ENCODE data around the gene ETFBKMT. TPM values are rescaled to one million over a fixed set of nuclear protein-coding genes. Genes with fewer than 3 reads are reported as not detected.

ETFBKMT gene
- total and polyA plus RNA-seq, 2 of the 13 experiments (the other 11 are each of a cell fraction or from before 2014, with no cell fraction given) = 0.62 to 0.93 TPM

DNA sequence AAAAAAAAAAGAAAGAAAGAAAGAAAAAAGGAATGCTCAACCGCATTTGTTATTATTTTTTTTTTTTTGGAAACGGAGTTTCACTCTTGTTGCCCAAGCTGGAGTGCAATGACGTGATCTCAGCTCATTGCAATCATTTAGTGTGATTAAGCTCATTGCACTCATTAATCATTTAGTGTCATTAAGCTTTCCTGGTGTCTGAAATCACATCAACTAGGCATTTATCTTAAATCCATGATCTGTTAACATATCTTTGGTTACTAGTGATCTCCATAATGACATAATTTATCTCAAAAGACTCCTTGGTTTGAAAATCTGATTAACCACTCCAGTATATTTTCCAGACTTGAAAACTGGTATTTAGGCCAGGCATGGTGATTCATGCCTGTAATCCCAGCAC is 26.3 kb downstream of the ETFBKMT start (continued):
- TF ChIP-seq, protein P1, sequence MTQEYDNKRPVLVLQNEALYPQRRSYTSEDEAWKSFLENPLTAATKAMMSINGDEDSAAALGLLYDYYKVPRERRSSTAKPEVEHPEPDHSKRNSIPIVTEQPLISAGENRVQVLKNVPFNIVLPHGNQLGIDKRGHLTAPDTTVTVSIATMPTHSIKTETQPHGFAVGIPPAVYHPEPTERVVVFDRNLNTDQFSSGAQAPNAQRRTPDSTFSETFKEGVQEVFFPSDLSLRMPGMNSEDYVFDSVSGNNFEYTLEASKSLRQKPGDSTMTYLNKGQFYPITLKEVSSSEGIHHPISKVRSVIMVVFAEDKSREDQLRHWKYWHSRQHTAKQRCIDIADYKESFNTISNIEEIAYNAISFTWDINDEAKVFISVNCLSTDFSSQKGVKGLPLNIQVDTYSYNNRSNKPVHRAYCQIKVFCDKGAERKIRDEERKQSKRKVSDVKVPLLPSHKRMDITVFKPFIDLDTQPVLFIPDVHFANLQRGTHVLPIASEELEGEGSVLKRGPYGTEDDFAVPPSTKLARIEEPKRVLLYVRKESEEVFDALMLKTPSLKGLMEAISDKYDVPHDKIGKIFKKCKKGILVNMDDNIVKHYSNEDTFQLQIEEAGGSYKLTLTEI (CRISPR knock-in tag; conservative IDR thresholded peaks at IDR 0.05) = no peak
- TF ChIP-seq ZNF468 (CRISPR knock-in tag; IDR thresholded peaks at IDR 0.05) = no peak

DNA sequence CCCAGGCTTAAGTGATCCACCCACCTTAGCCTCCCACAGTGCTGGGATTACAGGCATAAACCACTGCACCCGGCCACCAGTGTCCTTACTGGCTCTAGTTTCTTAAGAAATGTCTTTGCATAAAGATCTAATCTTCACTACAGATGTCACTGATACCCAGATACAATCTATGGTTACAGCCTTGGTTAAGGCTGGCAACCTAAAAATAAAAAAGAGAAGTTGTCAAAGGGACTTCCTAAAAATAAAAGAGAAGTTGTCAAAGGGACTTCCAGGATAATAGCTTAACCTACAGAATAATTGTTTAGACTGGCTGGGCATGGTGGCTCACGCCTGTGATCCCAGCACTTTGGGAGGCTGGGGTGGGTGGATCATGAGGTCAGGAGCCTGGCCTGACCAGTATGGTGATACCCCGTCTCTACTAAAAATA is 27.6 kb downstream of the ETFBKMT start:
- Histone ChIP-seq H3K9ac (ENCODE audit: insufficient read depth, low read depth, low read length) (no peak overlapping the region), H3K79me2 (ENCODE audit: insufficient read depth, low read length) (no peaks in the 10 kb centered on the region), H3K27me3 (ENCODE audit: control insufficient read depth in 1 of 2, insufficient read depth in 2 of 2, low read length in 2 of 2) (no peaks in the 10 kb centered on the region), H3K9me3 (ENCODE audit: low read length) (no peaks in the 10 kb centered on the region; the same call in 1 of the 2 replicates), H3K4me1 (ENCODE audit: insufficient read depth, low read length) (no peaks in the 10 kb centered on the region), H2AFZ (ENCODE audit: low read length) (no peak overlapping the region), H3K36me3 (replicated peaks in 1 of 2; ENCODE audit: control insufficient read depth in 1 of 2, insufficient read depth in 2 of 2, low read length in 2 of 2) (no peaks in the 10 kb centered on the region), H3K4me3 (replicated peaks in 1 of 3; ENCODE audit: insufficient read depth in 1 of 3, low read depth in 2 of 3, low read length in 3 of 3) (no peak overlapping the region), H3K27ac (ENCODE audit: extremely low read length, insufficient read depth, low read length) (no peak overlapping the region), H3K4me2 (ENCODE audit: low read depth, low read length) (no peak overlapping the region), H4K20me1 (ENCODE audit: insufficient read depth, low read length) (no peaks in the 10 kb centered on the region)
- ATAC-seq (no peak), DNase-seq (ENCODE audit: low spot score) (no peak), FAIRE-seq (no peak)
- CTCF ChIA-PET (ENCODE audit: low intra/inter-chr PET ratio, low total read pairs) = no interaction called here
- 96% methylated on average over 3 of the region's 3 CpGs for WGBS (ENCODE audit: low lambda C conversion rate)
- POLR2A ChIA-PET = no interaction called here
- TF ChIP-seq CEBPG (CRISPR knock-in tag; IDR thresholded peaks at IDR 0.05) (no peak), ZNF17 (CRISPR knock-in tag; IDR thresholded peaks at IDR 0.05) (no peak), EZH2 (conservative IDR thresholded peaks at IDR 0.05; ENCODE audit: low read depth, low read length) (no peak), ZFP37 (CRISPR knock-in tag; IDR thresholded peaks at IDR 0.05; ENCODE audit: borderline replicate concordance) (no peak), POLR2AphosphoS2 (IDR thresholded peaks at IDR 0.05; ENCODE audit: low read depth, low read length) (no peak), KDM2A (CRISPR knock-in tag; IDR thresholded peaks at IDR 0.05; ENCODE audit: borderline replicate concordance, low read depth) (no peak), ARID2 (CRISPR knock-in tag; IDR thresholded peaks at IDR 0.05; ENCODE audit: borderline replicate concordance) (no peak), PLRG1 (conservative IDR thresholded peaks at IDR 0.05) (no peak), ADNP (CRISPR knock-in tag; IDR thresholded peaks at IDR 0.05) (no peak)
- TF ChIP-seq, protein P2, sequence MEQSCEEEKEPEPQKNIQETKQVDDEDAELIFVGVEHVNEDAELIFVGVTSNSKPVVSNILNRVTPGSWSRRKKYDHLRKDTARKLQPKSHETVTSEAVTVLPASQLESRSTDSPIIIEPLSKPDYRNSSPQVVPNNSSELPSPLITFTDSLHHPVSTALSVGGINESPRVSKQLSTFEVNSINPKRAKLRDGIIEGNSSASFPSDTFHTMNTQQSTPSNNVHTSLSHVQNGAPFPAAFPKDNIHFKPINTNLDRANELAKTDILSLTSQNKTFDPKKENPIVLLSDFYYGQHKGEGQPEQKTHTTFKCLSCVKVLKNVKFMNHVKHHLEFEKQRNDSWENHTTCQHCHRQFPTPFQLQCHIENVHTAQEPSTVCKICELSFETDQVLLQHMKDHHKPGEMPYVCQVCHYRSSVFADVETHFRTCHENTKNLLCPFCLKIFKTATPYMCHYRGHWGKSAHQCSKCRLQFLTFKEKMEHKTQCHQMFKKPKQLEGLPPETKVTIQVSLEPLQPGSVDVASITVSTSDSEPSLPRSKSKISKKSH (CRISPR knock-in tag; IDR thresholded peaks at IDR 0.05; ENCODE audit: borderline replicate concordance) = no peak
- no TSS peak for BruUV-seq (replicated peaks)
- intact Hi-C loops (cut with micrococcal nuclease; ENCODE audit: unreplicated experiment) = no loop called here
- in situ Hi-C loops (cut with HindIII; ENCODE audit: extremely low pct_ligation_motif_present, low pct_unique_long_range_greater_than_20kb) = no loop called here
